HEK293T (cell line): ENCODE data around the gene CEP135.

Experiments used
- ARNT ChIP-seq: fragments of 450-650 bp; IDR thresholded peaks from 2 replicates; pipeline ENCODE4 v1.6.1; 2017; ENCODE audit warnings: mild to moderate bottlenecking
- BHLHE40 ChIP-seq: fragments of 450-650 bp; IDR thresholded peaks from 2 replicates; pipeline ENCODE4 v1.6.1; 2016; ENCODE audit warnings: mild to moderate bottlenecking, moderate library complexity, borderline replicate concordance
- ELF4 ChIP-seq: fragments of 450-650 bp; IDR thresholded peaks from 2 replicates; pipeline ENCODE4 v1.6.1; 2017; ENCODE audit warnings: antibody characterized with exemption
- FOXA1 ChIP-seq: fragments of 450-650 bp; IDR thresholded peaks from 2 replicates; pipeline ENCODE4 v1.6.1; 2016; ENCODE audit warnings: mild to moderate bottlenecking
- FOXK2 ChIP-seq: fragments of 450-650 bp; IDR thresholded peaks from 2 replicates; pipeline ENCODE4 v1.6.1; 2016; ENCODE audit warnings: mild to moderate bottlenecking
- LEF1 ChIP-seq: fragments of 450-650 bp; IDR thresholded peaks from 2 replicates; pipeline ENCODE4 v1.6.1; 2017; ENCODE audit warnings: mild to moderate bottlenecking, borderline replicate concordance
- NFRKB ChIP-seq: fragments of 450-650 bp; IDR thresholded peaks from 2 replicates; pipeline ENCODE4 v1.6.1; 2016; ENCODE audit warnings: mild to moderate bottlenecking, moderate library complexity
- SP1 ChIP-seq: fragments of 450-650 bp; IDR thresholded peaks from 2 replicates; pipeline ENCODE4 v1.6.1; 2017
- SUZ12 ChIP-seq: fragments of 450-650 bp; IDR thresholded peaks from 2 replicates; pipeline ENCODE4 v1.6.1; 2016; ENCODE audit warnings: mild to moderate bottlenecking
- TARDBP ChIP-seq: fragments of 450-650 bp; IDR thresholded peaks from 2 replicates; pipeline ENCODE4 v1.6.1; 2016
- TF ChIP-seq, protein P1 (sequence below): fragments of 450-650 bp; IDR thresholded peaks from 2 replicates; pipeline ENCODE4 v1.6.1; 2016

DNA sequence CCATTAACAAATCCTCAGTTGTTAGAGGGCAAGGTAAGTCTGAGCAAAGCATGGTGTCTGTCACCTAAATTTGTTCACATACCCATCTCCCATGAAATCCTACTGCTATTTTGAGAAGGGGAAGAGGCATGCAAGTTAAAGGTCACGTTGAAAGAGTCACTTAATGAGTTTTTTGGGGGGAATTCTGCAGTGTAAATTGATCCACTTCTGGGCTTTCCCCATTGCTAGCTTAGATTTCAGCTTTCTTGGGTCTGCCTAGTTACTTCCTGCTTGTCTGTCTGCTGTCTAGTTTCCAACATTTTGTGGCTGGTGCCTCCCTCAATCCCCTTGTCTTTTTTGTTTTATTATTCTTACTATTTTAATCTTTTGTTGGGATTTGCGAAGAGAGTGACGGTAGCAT, 32.0 kb downstream of the CEP135 start:
- TF ChIP-seq FOXA1 (no peak), NFRKB (no peak), FOXK2 (no peak), ELF4 (no peak), ARNT (no peak), SUZ12 (no peak), SP1 (no peak), TARDBP (no peak), LEF1 (no peak), BHLHE40 (no peak)
- TF ChIP-seq, protein P1, sequence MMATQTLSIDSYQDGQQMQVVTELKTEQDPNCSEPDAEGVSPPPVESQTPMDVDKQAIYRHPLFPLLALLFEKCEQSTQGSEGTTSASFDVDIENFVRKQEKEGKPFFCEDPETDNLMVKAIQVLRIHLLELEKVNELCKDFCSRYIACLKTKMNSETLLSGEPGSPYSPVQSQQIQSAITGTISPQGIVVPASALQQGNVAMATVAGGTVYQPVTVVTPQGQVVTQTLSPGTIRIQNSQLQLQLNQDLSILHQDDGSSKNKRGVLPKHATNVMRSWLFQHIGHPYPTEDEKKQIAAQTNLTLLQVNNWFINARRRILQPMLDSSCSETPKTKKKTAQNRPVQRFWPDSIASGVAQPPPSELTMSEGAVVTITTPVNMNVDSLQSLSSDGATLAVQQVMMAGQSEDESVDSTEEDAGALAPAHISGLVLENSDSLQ = no peak
